Measurements from ENCODE around the gene CMPK1.

DNA sequence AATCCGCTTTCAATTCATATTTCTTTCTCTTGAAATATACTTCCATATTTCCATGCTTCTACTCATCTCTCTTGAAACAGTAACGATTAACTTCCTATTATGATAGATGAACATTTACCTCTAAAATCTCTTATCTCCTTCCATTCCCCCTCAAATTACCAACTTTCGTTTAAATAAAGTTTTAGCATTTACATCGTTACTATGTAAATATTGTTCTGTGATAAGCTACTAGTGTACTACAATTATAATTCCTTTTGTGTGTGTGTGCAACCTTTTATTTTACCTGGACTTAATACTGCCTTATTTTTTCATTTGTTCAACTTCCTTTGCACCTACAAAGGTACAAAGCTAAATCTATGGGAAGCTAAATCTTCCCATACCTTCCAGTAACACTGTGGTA lies 87.0 kb downstream of the CMPK1 start:
- TF ChIP-seq, protein P1, sequence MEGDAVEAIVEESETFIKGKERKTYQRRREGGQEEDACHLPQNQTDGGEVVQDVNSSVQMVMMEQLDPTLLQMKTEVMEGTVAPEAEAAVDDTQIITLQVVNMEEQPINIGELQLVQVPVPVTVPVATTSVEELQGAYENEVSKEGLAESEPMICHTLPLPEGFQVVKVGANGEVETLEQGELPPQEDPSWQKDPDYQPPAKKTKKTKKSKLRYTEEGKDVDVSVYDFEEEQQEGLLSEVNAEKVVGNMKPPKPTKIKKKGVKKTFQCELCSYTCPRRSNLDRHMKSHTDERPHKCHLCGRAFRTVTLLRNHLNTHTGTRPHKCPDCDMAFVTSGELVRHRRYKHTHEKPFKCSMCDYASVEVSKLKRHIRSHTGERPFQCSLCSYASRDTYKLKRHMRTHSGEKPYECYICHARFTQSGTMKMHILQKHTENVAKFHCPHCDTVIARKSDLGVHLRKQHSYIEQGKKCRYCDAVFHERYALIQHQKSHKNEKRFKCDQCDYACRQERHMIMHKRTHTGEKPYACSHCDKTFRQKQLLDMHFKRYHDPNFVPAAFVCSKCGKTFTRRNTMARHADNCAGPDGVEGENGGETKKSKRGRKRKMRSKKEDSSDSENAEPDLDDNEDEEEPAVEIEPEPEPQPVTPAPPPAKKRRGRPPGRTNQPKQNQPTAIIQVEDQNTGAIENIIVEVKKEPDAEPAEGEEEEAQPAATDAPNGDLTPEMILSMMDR (IDR thresholded peaks at IDR 0.05), result no peak
- TF ChIP-seq ZFX (IDR thresholded peaks at IDR 0.05; ENCODE audit: borderline replicate concordance), result no peak
